Ascending aorta (tissue), 2 donors: Measurements from ENCODE around the gene CCZ1B. TPM values are rescaled to one million over a fixed set of nuclear protein-coding genes. Genes with fewer than 3 reads are reported as not detected.
"Not testable (repeated sequence)": the region's sequence is repeated elsewhere in the genome, so short reads cannot be mapped to it uniquely, and the experiment has no call there.

Source experiments
- DNase-seq, 2 donors: peaks; one replicate each; pipeline ENCODE4 v3.0.0-alpha.2; 2019; ENCODE audit warnings: low spot score in 2 of 2
- H3K27ac ChIP-seq, 2 donors: fragments of 200-600 bp; sonication (generic); one replicate each; pipeline ENCODE4 v1.5.1; 2016 to 2017; ENCODE audit warnings: mild to moderate bottlenecking in 1 of 2
- H3K27me3 ChIP-seq: fragments of 200-600 bp; sonication (generic); one replicate; pipeline ENCODE4 v1.5.1; 2017
- H3K36me3 ChIP-seq, 2 donors: fragments of 200-600 bp; sonication (generic); one replicate each; pipeline ENCODE4 v1.5.1; 2016
- H3K4me1 ChIP-seq, 2 donors: fragments of 200-600 bp; sonication (generic); one replicate each; pipeline ENCODE4 v1.5.1; 2016 to 2017; ENCODE audit warnings: mild to moderate bottlenecking in 1 of 2
- H3K4me3 ChIP-seq, 2 donors: fragments of 200-600 bp; sonication (generic); one replicate each; pipeline ENCODE4 v1.5.1; 2016 to 2017; ENCODE audit warnings: mild to moderate bottlenecking in 1 of 2
- H3K9me3 ChIP-seq, 2 donors: fragments of 200-600 bp; sonication (generic); one replicate each; pipeline ENCODE4 v1.5.1; 2016
- CTCF ChIP-seq, 3 experiments: fragments of 200-600 bp in 2 of 3; fragments of 450-650 bp in 1 of 3; sonication (generic) in 2 of 3; IDR thresholded peaks; one replicate each; pipeline ENCODE4 v1.5.1; 2016 to 2019; ENCODE audit warnings: antibody characterized with exemption in 3 of 3, mild to moderate bottlenecking in 1 of 3, moderate library complexity in 1 of 3
- intact Hi-C: fragments of 100-400 bp; cut with DNase I; formaldehyde crosslinking; loops from one replicate; pipeline ENCODE4 v1.15.1; 2023
- total RNA-seq: library from RNA; depleted of rRNA; stranded (reverse); fragments of >200 nt; gene quantifications from one replicate; pipeline ENCODE4 v1.1.0, GENCODE V29; 2016

The CCZ1B gene
- total RNA-seq, 1 donor from 2014 or later, result 24.6 TPM

- H3K4me3 ChIP-seq, result no peak overlapping the region
- H3K4me1 ChIP-seq, result no peaks in the 10 kb centered on the region
- H3K27ac ChIP-seq, result no peak overlapping the region
- intact Hi-C loops, result no loop called here
- no peak for DNase-seq
- no peaks in the 10 kb centered on the region for H3K9me3 ChIP-seq
- no peaks in the 10 kb centered on the region for H3K36me3 ChIP-seq
- no peak for TF ChIP-seq CTCF (IDR thresholded peaks at IDR 0.05)
- H3K27me3 ChIP-seq, result no peaks in the 10 kb centered on the region
Observed at GRCh38 chr7:6831018-6831725, 5.1 kb upstream of the CCZ1B start.

DNA sequence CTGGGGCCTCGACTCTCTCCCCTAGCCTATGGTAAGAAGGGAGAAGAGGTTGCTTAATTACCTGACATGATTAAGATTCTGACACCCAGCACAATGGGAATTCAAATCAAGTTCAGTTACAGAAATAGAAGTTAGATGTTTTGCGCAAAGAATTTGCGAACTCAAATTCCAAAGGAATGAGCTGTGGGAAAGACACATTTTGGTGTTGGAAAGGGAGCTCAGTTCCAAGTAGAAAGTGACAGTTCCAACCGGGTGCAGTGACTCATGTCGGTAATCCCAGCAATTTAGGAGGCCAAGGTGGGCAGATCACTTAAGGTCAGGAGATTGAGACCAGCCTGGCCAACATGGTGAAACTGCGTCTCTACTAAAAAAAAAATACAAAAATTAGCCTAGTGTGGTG is 4.0 kb upstream of the CCZ1B start:
- H3K9me3 ChIP-seq, H3K4me3 ChIP-seq, H3K4me1 ChIP-seq, DNase-seq, H3K27ac ChIP-seq, H3K36me3 ChIP-seq, H3K27me3 ChIP-seq, intact Hi-C loops: not testable (repeated sequence)

DNA sequence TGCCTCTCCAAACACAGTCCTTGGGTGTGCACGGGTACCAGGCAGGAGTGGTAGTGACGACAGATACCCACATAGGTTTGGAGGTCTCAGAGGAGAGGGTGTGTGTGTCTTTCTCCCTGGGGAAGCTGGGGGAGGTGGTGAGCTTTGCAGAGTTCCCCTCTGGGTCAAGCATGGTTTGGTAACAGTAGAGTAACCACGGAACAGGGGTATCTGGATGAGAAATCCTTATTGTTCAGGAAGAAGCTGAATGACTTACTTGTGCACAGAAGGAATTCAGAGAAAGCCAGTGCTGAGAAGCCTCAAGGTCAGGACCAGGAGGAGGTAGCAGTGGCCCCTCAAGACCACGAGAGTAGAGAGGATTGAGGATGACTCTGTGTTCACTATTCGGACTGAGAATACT is 3.5 kb upstream of the CCZ1B start:
- H3K4me1 ChIP-seq, intact Hi-C loops, H3K9me3 ChIP-seq, H3K4me3 ChIP-seq, DNase-seq, H3K27ac ChIP-seq, H3K27me3 ChIP-seq, H3K36me3 ChIP-seq: not testable (repeated sequence)

DNA sequence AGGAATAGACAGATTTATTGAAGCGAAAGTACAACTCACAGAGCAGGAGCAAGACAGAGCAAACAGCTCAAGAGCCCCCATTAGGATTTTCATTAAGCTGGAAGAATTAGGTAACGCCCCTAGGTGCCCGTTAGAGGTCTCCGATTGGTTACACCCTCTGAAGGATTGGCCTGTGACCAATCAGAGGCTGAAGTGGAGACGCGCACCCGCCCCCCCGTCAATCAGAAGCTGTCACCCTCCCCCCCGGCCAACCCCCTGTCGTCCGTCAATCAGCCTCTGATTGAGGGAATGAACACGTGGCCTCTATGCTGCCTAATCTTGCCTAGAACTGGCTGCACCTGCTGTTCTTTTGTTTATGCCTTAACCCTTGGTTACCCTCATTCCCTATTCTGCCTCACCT is 1.1 kb upstream of the CCZ1B start:
- H3K9me3 ChIP-seq, H3K27me3 ChIP-seq, H3K27ac ChIP-seq, H3K4me3 ChIP-seq, H3K36me3 ChIP-seq, DNase-seq, intact Hi-C loops, H3K4me1 ChIP-seq: not testable (repeated sequence)

GRCh38 chr7:6825236-6826125 is 594 bp downstream of the CCZ1B start:
- DNase-seq, H3K36me3 ChIP-seq, H3K4me1 ChIP-seq, intact Hi-C loops, H3K9me3 ChIP-seq, H3K27ac ChIP-seq, H3K27me3 ChIP-seq: not testable (repeated sequence)
- H3K4me3 ChIP-seq, result peak overlapping the region; percentile 68 to 73

- H3K27me3 ChIP-seq, H3K27ac ChIP-seq, H3K9me3 ChIP-seq, DNase-seq, H3K4me3 ChIP-seq, intact Hi-C loops, H3K4me1 ChIP-seq: not testable (repeated sequence)
- peaks cover 16 to 22% of the 10 kb centered on the region in 2 donors for H3K36me3 ChIP-seq
Observed at GRCh38 chr7:6821622-6822021, 4.5 kb downstream of the CCZ1B start.

DNA sequence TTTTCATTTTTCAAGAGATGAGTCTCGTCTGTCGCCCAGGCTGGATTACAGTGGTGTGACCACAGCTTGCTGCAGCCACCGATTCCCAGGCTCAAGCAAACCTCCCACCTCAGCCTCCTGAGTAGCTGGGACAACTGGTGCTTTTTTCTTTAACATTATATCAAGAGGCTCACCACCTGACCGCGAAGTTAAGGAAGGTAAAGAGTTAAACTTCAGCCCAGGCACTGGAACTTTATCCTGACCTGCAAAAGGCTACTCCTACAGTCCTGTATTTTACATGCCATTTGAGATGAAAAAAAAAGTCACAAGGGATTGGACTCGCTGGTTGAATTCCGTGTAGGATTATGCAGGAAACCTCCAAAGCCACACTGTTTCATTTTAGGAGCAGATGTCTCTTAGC is 10.6 kb downstream of the CCZ1B start:
- H3K36me3 ChIP-seq, result peaks cover 17 to 27% of the 10 kb centered on the region in 2 donors
- intact Hi-C loops, H3K27me3 ChIP-seq, H3K27ac ChIP-seq, H3K9me3 ChIP-seq, DNase-seq, H3K4me1 ChIP-seq, H3K4me3 ChIP-seq: not testable (repeated sequence)

DNA sequence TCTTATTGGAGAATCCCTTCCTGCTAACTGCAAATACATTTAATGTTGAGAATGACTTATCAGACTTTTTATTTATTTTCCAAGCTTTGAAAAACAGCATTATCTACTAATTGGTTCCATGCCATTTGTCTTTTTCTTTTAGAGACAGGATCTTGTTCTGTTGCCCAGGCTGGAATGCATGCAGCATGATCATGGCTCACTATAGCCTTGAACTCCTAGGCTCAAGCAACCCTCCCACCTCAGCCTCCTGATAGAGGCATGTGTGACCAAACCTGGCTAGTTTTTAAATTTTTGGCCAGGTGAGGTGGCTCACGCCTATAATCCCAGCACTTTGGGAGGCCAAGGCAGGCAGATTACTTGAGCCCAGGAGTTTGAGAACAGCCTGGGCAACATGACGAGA is 13.1 kb downstream of the CCZ1B start:
- H3K27me3 ChIP-seq, H3K27ac ChIP-seq, DNase-seq, H3K4me3 ChIP-seq, H3K9me3 ChIP-seq, intact Hi-C loops, H3K4me1 ChIP-seq: not testable (repeated sequence)
- peaks cover 14 to 21% of the 10 kb centered on the region in 2 donors for H3K36me3 ChIP-seq

GRCh38 chr7:6807959-6808358 is 18.1 kb downstream of the CCZ1B start:
- DNase-seq, H3K36me3 ChIP-seq, intact Hi-C loops, H3K4me3 ChIP-seq, H3K4me1 ChIP-seq, H3K9me3 ChIP-seq, H3K27ac ChIP-seq, H3K27me3 ChIP-seq: not testable (repeated sequence)

DNA sequence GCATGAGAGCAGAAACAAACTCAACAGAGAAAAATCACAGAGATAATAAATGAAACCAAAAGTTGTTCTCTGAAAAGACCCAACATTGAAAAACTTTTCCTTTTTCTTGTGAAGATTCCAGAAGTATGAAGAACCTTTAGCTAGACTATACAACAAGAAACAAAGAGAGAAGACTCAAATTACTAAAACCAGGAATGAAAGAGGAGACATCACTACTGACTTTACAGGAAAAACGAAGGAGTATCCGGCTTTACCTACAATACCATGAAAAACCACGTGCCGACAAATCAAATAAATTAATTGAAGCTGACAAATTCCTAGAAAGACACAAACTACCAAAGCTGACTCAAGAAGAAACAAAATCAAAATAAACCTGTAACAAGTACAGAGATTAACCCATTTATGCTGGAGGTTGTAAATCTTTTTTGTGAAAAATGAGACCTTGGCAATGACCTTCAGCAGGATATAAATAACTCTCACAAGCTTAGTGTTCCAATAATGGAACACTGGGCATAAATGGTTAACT is 18.6 kb downstream of the CCZ1B start:
- H3K4me3 ChIP-seq, DNase-seq, intact Hi-C loops, H3K36me3 ChIP-seq, H3K4me1 ChIP-seq, H3K27ac ChIP-seq, H3K9me3 ChIP-seq, H3K27me3 ChIP-seq: not testable (repeated sequence)

- H3K36me3 ChIP-seq, H3K9me3 ChIP-seq, H3K4me3 ChIP-seq, DNase-seq, H3K27ac ChIP-seq, intact Hi-C loops, H3K27me3 ChIP-seq, H3K4me1 ChIP-seq: not testable (repeated sequence)
Observed at GRCh38 chr7:6800331-6800730, 25.7 kb downstream of the CCZ1B start.

- H3K9me3 ChIP-seq, intact Hi-C loops, H3K36me3 ChIP-seq, H3K27me3 ChIP-seq, DNase-seq, H3K4me3 ChIP-seq, H3K27ac ChIP-seq, H3K4me1 ChIP-seq: not testable (repeated sequence)
Observed at GRCh38 chr7:6799887-6800286, 26.2 kb downstream of the CCZ1B start.

- H3K36me3 ChIP-seq, H3K27me3 ChIP-seq, H3K4me3 ChIP-seq, H3K9me3 ChIP-seq, intact Hi-C loops, H3K27ac ChIP-seq, DNase-seq, H3K4me1 ChIP-seq: not testable (repeated sequence)
Observed at GRCh38 chr7:6798047-6798446, 28.0 kb downstream of the CCZ1B start.
